Sigmoid colon (tissue), 7 donors: ENCODE data around the gene ZIC2. TPM values are rescaled to one million over a fixed set of nuclear protein-coding genes. Genes with fewer than 3 reads are reported as not detected.

Experiments used
- DNase-seq: peaks from one replicate; pipeline ENCODE4 v3.0.0-alpha.2; 2019
- H3K27ac ChIP-seq, 4 donors: fragments of 200-600 bp; sonication (generic); one replicate each; pipeline ENCODE4 v1.5.1; 2016 to 2019; ENCODE audit warnings: mild to moderate bottlenecking in 1 of 4
- H3K27me3 ChIP-seq, 3 donors: fragments of 200-600 bp; sonication (generic); one replicate each; pipeline ENCODE4 v1.5.1; 2019; ENCODE audit warnings: mild to moderate bottlenecking in 1 of 3
- H3K36me3 ChIP-seq, 4 donors: fragments of 200-600 bp; sonication (generic); one replicate each; pipeline ENCODE4 v1.5.1; 2016 to 2019
- H3K4me1 ChIP-seq, 4 donors: fragments of 200-600 bp; sonication (generic); one replicate each; pipeline ENCODE4 v1.5.1; 2017 to 2019
- H3K4me3 ChIP-seq, 4 donors: fragments of 200-600 bp; sonication (generic); one replicate each; pipeline ENCODE4 v1.5.1; 2017 to 2019; ENCODE audit warnings: mild to moderate bottlenecking in 2 of 4, moderate library complexity in 1 of 4
- H3K9me3 ChIP-seq, 4 donors: fragments of 200-600 bp in 3 of 4; sonication (generic) in 3 of 4; one replicate each; pipeline versions ENCODE4 v1.5.1 to v1.6.1; 2013 to 2019
- CTCF ChIP-seq, 4 experiments: fragments of 450-650 bp in 3 of 4; fragments of 200-600 bp in 1 of 4; IDR thresholded peaks; one replicate each; pipeline ENCODE4 v1.5.1; 2016 to 2019; ENCODE audit warnings: antibody characterized with exemption in 4 of 4, mild to moderate bottlenecking in 3 of 4, moderate library complexity in 2 of 4
- EP300 ChIP-seq, 4 donors: sonication (generic); formaldehyde crosslinking; IDR thresholded peaks; one replicate each; pipeline ENCODE4 v1.6.1; 2017; ENCODE audit warnings: antibody characterized with exemption in 4 of 4
- POLR2A ChIP-seq, 2 donors: fragments of 450-650 bp; IDR thresholded peaks; one replicate each; pipeline ENCODE4 v1.6.1; 2016; ENCODE audit warnings: antibody characterized with exemption in 2 of 2, mild to moderate bottlenecking in 2 of 2, moderate library complexity in 2 of 2
- POLR2AphosphoS5 ChIP-seq, 4 donors: sonication (generic); formaldehyde crosslinking; IDR thresholded peaks; one replicate each; pipeline ENCODE4 v1.6.1; 2017; ENCODE audit warnings: antibody characterized with exemption in 4 of 4
- WGBS, 2 donors: extraction: QIAGEN DNeasy Blood & Tissue Kit; methylation state at CpG; one replicate each; pipeline ENCODE4 v1.1.7; 2013; 5-methylcytosine and 5-hydroxymethylcytosine counted together
- intact Hi-C: fragments of 100-400 bp; cut with DNase I; formaldehyde crosslinking; loops from one replicate; pipeline ENCODE4 v1.15.1; 2023
- polyA plus RNA-seq, 3 donors: library from polyadenylated mRNA; stranded (reverse); fragments of 200-250 nt; gene quantifications; one replicate each; pipeline ENCODE4 v1.2.3, GENCODE V29; 2013
- total RNA-seq, 4 donors: library from RNA; depleted of rRNA; stranded (reverse); fragments of >200 nt; gene quantifications; one replicate each; pipeline ENCODE4 v1.1.0, GENCODE V29; 2016
- donor health status: healthy with polysubstance abuse.
- donor health status: Bipolar disorder and iron deficiency.
- donor health status: healthy.

ZIC2 gene
- total and polyA plus RNA-seq, 7 donors, result 0.03 TPM; not detected in 6

- Histone ChIP-seq H3K4me3 (no peak overlapping the region), H3K27ac (no peak overlapping the region), H3K27me3 (peaks cover 74 to 99% (median 97%) of the 10 kb centered on the region in 3 donors), H3K36me3 (no peaks in the 10 kb centered on the region), H3K9me3 (no peaks in the 10 kb centered on the region), H3K4me1 (peaks cover 0 to 36% (median 14%) of the 10 kb centered on the region in 4 donors)
- WGBS, 2 donors, result 5 to 7% methylated on average over 42 of the region's 42 CpGs
- no peak for DNase-seq
- intact Hi-C loops, result loop anchor here (5.0 to 10.0 kb wide), 3 partner anchors 32 to 385 kb away; partner anchors contain the start of genes CLYBL and PCCA
- TF ChIP-seq POLR2A (IDR thresholded peaks at IDR 0.05) (no peak), CTCF (IDR thresholded peaks at IDR 0.05) (no peak), EP300 (IDR thresholded peaks at IDR 0.05) (no peak), POLR2AphosphoS5 (IDR thresholded peaks at IDR 0.05) (no peak)
These were observed 7.9 kb downstream of the ZIC2 start for GRCh38 chr13:99989276-99990125.

GRCh38 chr13:99990126-99990977 lies 8.8 kb downstream of the ZIC2 start:
- no peak for DNase-seq
- WGBS, 2 donors, result 4 to 8% methylated on average over 42 of the region's 42 CpGs
- Histone ChIP-seq H3K27ac (no peak overlapping the region), H3K4me1 (peaks cover 0 to 32% (median 11%) of the 10 kb centered on the region in 4 donors), H3K36me3 (no peaks in the 10 kb centered on the region), H3K27me3 (peaks cover 69 to 99% (median 98%) of the 10 kb centered on the region in 3 donors), H3K9me3 (no peaks in the 10 kb centered on the region), H3K4me3 (no peak overlapping the region)
- TF ChIP-seq EP300 (IDR thresholded peaks at IDR 0.05), result no peak
- TF ChIP-seq POLR2A (IDR thresholded peaks at IDR 0.05), result no peak
- TF ChIP-seq POLR2AphosphoS5 (IDR thresholded peaks at IDR 0.05), result no peak
- TF ChIP-seq CTCF (IDR thresholded peaks at IDR 0.05), result no peak
- intact Hi-C loops, result loop anchor here (5.0 to 10.0 kb wide), 2 partner anchors 33 to 386 kb away; partner anchors contain the start of gene CLYBL

GRCh38 chr13:99991013-99991827 lies 9.6 kb downstream of the ZIC2 start:
- no peak overlapping the region for H3K4me3 ChIP-seq
- no peak for DNase-seq
- H3K27me3 ChIP-seq, result peaks cover 75 to 100% (median 99%) of the 10 kb centered on the region in 3 donors
- no peak overlapping the region for H3K27ac ChIP-seq
- WGBS, 2 donors, result 6 to 7% methylated on average over 35 of the region's 35 CpGs
- no peaks in the 10 kb centered on the region for H3K36me3 ChIP-seq
- intact Hi-C loops, result loop anchor here (5.0 to 10.0 kb wide), 2 partner anchors 34 to 386 kb away; partner anchors contain the start of gene CLYBL
- no peaks in the 10 kb centered on the region for H3K9me3 ChIP-seq
- H3K4me1 ChIP-seq, result peaks cover 0 to 32% (median 11%) of the 10 kb centered on the region in 4 donors
- TF ChIP-seq EP300 (IDR thresholded peaks at IDR 0.05) (no peak), CTCF (IDR thresholded peaks at IDR 0.05) (no peak), POLR2A (IDR thresholded peaks at IDR 0.05) (no peak)
